IPS DF 6.9 (cell line): ENCODE data around the gene NSD1.

Experiments
- DNase-seq: peaks from one replicate; pipeline ENCODE4 v3.0.0-alpha.2; 2013; ENCODE audit warnings: low read depth, low spot score
- H3K27ac ChIP-seq: one replicate; pipeline ENCODE4 v1.5.1; 2013; ENCODE audit warnings: low read length, control low read depth
- H3K27me3 ChIP-seq: 2 replicates; pipeline ENCODE4 v1.6.1; 2013; ENCODE audit warnings: mild to moderate bottlenecking, low read length; ENCODE audit not compliant: control insufficient read depth, insufficient read depth
- H3K36me3 ChIP-seq: 2 replicates; pipeline ENCODE4 v1.6.1; 2013; ENCODE audit warnings: low read length; ENCODE audit not compliant: control insufficient read depth, insufficient read depth
- H3K4me1 ChIP-seq: 2 replicates; pipeline ENCODE4 v1.6.1; 2013; ENCODE audit warnings: low read length; ENCODE audit not compliant: control insufficient read depth, insufficient read depth
- H3K4me3 ChIP-seq: 2 replicates; pipeline ENCODE4 v1.5.1; 2013; ENCODE audit warnings: mild to moderate bottlenecking, low read length
- H3K9me3 ChIP-seq: 2 replicates; pipeline ENCODE4 v1.6.1; 2013; ENCODE audit warnings: low read length, inconsistent platforms; ENCODE audit not compliant: control insufficient read depth, insufficient read depth
- WGBS: extraction: QIAGEN DNeasy Blood & Tissue Kit; methylation state at CpG from one replicate; pipeline ENCODE4 v1.1.7; 2013; ENCODE audit warnings: mixed read lengths, missing lambda C conversion rate; ENCODE audit not compliant: insufficient read length, insufficient coverage; 5-methylcytosine and 5-hydroxymethylcytosine counted together

Gene NSD1

GRCh38 chr5:177091232-177091631 lies 42.3 kb upstream of the NSD1 start:
- H3K36me3 ChIP-seq, result peaks cover 45% of the 10 kb centered on the region
- H3K4me3 ChIP-seq, result no peak overlapping the region
- WGBS, result no CpG with 5 or more reads among the region's 3 CpGs
- no peaks in the 10 kb centered on the region for H3K9me3 ChIP-seq
- no peak for DNase-seq
- no peaks in the 10 kb centered on the region; the same call in none of the 2 replicates for H3K4me1 ChIP-seq
- H3K27me3 ChIP-seq, result no peaks in the 10 kb centered on the region
- H3K27ac ChIP-seq, result no peak overlapping the region

DNA sequence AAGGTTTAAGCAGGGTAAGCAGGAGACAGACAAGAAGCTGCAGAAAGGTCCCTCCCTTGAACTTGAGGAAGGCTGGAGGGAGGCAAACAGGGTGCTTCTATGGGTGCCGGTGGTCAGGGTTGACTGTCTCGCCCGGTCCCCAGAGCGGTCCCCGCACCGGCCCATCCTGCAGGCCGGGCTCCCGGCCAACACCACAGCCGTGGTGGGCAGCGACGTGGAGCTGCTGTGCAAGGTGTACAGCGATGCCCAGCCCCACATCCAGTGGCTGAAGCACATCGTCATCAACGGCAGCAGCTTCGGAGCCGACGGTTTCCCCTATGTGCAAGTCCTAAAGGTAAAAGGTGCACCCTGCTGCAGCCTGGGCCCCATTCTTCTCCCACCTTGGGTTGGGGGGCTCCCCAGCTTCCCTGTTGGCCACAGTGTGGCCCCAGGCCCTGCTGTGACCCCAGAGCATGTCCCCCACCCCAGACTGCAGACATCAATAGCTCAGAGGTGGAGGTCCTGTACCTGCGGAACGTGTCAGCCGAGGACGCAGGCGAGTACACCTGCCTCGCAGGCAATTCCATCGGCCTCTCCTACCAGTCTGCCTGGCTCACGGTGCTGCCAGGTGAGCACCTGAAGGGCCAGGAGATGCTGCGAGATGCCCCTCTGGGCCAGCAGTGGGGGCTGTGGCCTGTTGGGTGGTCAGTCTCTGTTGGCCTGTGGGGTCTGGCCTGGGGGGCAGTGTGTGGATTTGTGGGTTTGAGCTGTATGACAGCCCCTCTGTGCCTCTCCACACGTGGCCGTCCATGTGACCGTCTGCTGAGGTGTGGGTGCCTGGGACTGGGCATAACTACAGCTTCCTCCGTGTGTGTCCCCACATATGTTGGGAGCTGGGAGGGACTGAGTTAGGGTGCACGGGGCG lies 41.1 kb upstream of the NSD1 start:
- no peaks in the 10 kb centered on the region for H3K27me3 ChIP-seq
- WGBS, result no CpG with 5 or more reads among the region's 32 CpGs
- peaks cover 49% of the 10 kb centered on the region for H3K36me3 ChIP-seq
- no peak overlapping the region for H3K27ac ChIP-seq
- DNase-seq, result no peak
- H3K4me1 ChIP-seq, result no peaks in the 10 kb centered on the region; the same call in 1 of the 2 replicates
- no peak overlapping the region for H3K4me3 ChIP-seq
- no peaks in the 10 kb centered on the region for H3K9me3 ChIP-seq

DNA sequence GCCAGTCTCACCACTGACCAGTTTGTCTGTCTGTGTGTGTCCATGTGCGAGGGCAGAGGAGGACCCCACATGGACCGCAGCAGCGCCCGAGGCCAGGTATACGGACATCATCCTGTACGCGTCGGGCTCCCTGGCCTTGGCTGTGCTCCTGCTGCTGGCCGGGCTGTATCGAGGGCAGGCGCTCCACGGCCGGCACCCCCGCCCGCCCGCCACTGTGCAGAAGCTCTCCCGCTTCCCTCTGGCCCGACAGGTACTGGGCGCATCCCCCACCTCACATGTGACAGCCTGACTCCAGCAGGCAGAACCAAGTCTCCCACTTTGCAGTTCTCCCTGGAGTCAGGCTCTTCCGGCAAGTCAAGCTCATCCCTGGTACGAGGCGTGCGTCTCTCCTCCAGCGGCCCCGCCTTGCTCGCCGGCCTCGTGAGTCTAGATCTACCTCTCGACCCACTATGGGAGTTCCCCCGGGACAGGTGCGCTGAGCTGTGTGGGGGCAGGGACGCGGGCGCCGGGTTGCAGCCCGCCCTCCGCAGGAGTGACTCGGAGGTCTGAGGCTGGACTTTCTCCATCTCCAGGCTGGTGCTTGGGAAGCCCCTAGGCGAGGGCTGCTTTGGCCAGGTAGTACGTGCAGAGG lies 40.4 kb upstream of the NSD1 start:
- H3K27me3 ChIP-seq, result no peaks in the 10 kb centered on the region
- no CpG with 5 or more reads among the region's 40 CpGs for WGBS
- no peak overlapping the region for H3K4me3 ChIP-seq
- no peak overlapping the region for H3K27ac ChIP-seq
- no peaks in the 10 kb centered on the region for H3K4me1 ChIP-seq
- no peaks in the 10 kb centered on the region for H3K9me3 ChIP-seq
- no peak for DNase-seq
- peaks cover 52% of the 10 kb centered on the region for H3K36me3 ChIP-seq

GRCh38 chr5:177093803-177094202 lies 39.8 kb upstream of the NSD1 start:
- Histone ChIP-seq H3K4me1 (peaks cover 3% of the 10 kb centered on the region; the same call in 1 of the 2 replicates), H3K9me3 (no peaks in the 10 kb centered on the region), H3K4me3 (no peak overlapping the region), H3K36me3 (peaks cover 57% of the 10 kb centered on the region), H3K27me3 (no peaks in the 10 kb centered on the region), H3K27ac (no peak overlapping the region)
- no peak for DNase-seq
- WGBS, result no CpG with 5 or more reads among the region's 6 CpGs

DNA sequence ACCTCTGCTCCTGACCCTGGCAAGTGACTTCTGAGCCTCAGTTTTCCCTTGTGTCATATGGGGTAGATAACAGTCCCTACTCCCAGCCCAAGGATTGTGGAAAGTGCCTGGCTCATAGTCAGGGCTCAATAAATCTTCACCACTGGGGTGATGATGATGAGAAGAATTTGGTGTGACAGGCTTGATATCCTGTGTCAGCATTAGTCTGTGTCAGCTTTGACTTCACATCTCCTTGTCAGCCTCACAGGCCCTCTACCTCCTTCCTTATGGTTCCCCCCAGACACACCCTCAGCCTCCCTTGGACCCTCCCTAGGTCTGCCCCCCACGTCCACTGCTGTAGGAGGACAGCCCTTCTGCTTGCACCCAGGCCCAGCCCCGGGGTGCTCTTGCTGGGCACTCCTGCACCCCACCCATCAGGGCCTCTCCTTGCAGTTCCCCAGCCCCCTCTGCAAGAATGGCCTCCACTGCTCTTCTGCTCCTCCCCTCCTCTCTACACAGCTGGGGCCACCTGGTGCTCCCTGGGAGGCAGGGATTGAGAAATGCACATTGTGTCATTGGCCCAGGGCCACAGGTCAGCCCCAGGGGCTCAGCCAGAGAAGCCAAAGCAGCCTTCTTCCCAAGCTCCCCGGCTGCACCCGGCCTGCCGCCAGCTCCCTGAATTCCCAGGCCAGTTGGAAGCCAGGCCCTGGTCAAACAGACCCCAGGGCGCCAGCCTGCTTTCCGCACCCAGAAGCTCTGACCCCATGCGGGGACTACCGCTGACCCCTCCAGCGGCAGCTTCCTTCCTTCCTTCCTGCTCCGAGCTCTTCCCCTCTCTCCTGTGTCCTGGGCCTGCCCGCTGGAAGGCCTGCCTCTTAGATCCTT lies 39.1 kb upstream of the NSD1 start:
- DNase-seq, result no peak
- Histone ChIP-seq H3K27ac (no peak overlapping the region), H3K27me3 (no peaks in the 10 kb centered on the region), H3K36me3 (peaks cover 58% of the 10 kb centered on the region), H3K4me3 (no peak overlapping the region), H3K4me1 (peaks cover 3% of the 10 kb centered on the region; the same call in 1 of the 2 replicates), H3K9me3 (no peaks in the 10 kb centered on the region)
- WGBS, result no CpG with 5 or more reads among the region's 12 CpGs

- H3K27ac ChIP-seq, result no peak overlapping the region
- no CpG with 5 or more reads among the region's 28 CpGs for WGBS
- no peak overlapping the region for H3K4me3 ChIP-seq
- no peaks in the 10 kb centered on the region for H3K9me3 ChIP-seq
- peaks cover 3% of the 10 kb centered on the region; the same call in 1 of the 2 replicates for H3K4me1 ChIP-seq
- H3K36me3 ChIP-seq, result peaks cover 55% of the 10 kb centered on the region
- no peak for DNase-seq
- no peaks in the 10 kb centered on the region for H3K27me3 ChIP-seq
These were observed 38.4 kb upstream of the NSD1 start for GRCh38 chr5:177095088-177095669.

- Histone ChIP-seq H3K4me1 (peaks cover 3% of the 10 kb centered on the region; the same call in 1 of the 2 replicates), H3K36me3 (peaks cover 44% of the 10 kb centered on the region)
These were observed 37.2 kb upstream of the NSD1 start for GRCh38 chr5:177096162-177097015.

GRCh38 chr5:177097016-177097985 lies 36.3 kb upstream of the NSD1 start:
- Histone ChIP-seq H3K9me3 (no peaks in the 10 kb centered on the region), H3K27me3 (no peaks in the 10 kb centered on the region), H3K4me1 (peaks cover 3% of the 10 kb centered on the region; the same call in 1 of the 2 replicates), H3K27ac (no peak overlapping the region), H3K36me3 (peaks cover 35% of the 10 kb centered on the region), H3K4me3 (no peak overlapping the region)
- no CpG with 5 or more reads among the region's 30 CpGs for WGBS
- no peak for DNase-seq

More at GRCh38 chr5:177096162-177097015, 37.2 kb upstream of the NSD1 start:
- no CpG with 5 or more reads among the region's 29 CpGs for WGBS
- DNase-seq, result no peak
- Histone ChIP-seq H3K4me3 (no peak overlapping the region), H3K27me3 (no peaks in the 10 kb centered on the region), H3K9me3 (no peaks in the 10 kb centered on the region), H3K27ac (no peak overlapping the region)

DNA sequence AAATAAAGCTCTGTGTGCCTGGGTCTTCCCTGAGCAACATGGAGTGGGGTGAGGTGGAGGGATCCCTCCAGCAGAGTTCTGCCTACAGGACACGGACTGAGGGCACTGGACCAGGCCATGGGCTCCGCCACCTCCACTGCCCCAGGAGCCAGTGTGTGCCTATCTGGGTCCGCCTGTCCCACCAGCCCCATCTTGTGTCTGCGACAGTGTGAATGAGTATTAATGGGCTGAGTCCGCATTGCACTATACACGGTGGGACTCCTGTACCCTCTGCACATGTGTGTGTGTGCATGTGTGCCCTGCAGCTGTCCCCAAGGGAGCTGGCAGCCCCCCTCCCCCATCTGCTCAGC lies 35.5 kb upstream of the NSD1 start:
- WGBS, result no CpG with 5 or more reads among the region's 6 CpGs
- H3K4me3 ChIP-seq, result no peak overlapping the region
- H3K4me1 ChIP-seq, result peaks cover 3% of the 10 kb centered on the region; the same call in 1 of the 2 replicates
- peaks cover 27% of the 10 kb centered on the region for H3K36me3 ChIP-seq
- H3K27ac ChIP-seq, result no peak overlapping the region
- DNase-seq, result no peak
- no peaks in the 10 kb centered on the region for H3K9me3 ChIP-seq
- no peaks in the 10 kb centered on the region for H3K27me3 ChIP-seq
